Measurements from ENCODE around the gene EMX1. TPM values are rescaled to one million over a fixed set of nuclear protein-coding genes. Genes with fewer than 3 reads are reported as not detected.

EMX1 gene
- total and polyA plus RNA-seq, 2 of the 13 experiments (the other 11 are each of a cell fraction or from before 2014, with no cell fraction given): 0.62 to 4.9 TPM

DNA sequence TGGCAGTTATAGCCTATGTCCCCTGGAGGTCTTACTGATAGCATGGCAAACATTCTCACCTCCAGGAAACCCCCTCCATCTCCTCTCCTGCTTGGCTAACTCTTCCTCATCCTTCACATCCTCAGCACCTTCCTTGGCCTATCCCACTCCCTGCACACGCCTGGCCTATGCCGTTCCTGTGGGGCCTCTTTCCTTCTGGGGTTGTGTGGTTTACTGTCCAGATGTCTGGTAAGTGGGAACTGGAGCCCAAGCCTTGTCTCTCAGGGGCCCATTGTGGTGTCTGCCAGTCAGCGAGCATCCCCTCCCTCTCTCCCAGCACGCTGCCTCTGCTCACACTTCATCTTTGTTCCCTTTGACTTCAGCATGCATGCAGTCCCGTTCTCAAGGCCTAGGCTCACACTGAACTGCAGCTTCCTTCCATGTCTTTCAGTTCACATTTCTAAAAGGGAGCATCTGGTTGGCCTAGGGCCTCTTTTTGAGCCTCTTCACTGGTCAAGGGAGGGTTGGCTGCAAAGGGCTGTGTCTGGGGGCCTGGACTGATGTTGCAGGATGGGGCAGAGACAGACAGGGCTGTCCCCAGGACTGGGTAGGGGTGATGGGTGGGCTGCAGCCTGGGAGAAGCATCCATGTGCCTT lies 17.0 kb upstream of the EMX1 start:
- H3K4me1 ChIP-seq (ENCODE audit: insufficient read depth, low read length): peaks cover 8% of the 10 kb centered on the region
- POLR2A ChIA-PET: no interaction called here
- FAIRE-seq (no peak), DNase-seq (ENCODE audit: low spot score) (no peak), ATAC-seq (no peak)
- no peak overlapping the region for H3K9ac ChIP-seq (ENCODE audit: insufficient read depth, low read depth, low read length)
- H4K20me1 ChIP-seq (ENCODE audit: insufficient read depth, low read length): no peaks in the 10 kb centered on the region
- H3K36me3 ChIP-seq (replicated peaks in 1 of 2; ENCODE audit: control insufficient read depth in 1 of 2, insufficient read depth in 2 of 2, low read length in 2 of 2): no peaks in the 10 kb centered on the region
- no peaks in the 10 kb centered on the region for H3K9me3 ChIP-seq (ENCODE audit: low read length)
- H3K79me2 ChIP-seq (ENCODE audit: insufficient read depth, low read length): no peaks in the 10 kb centered on the region
- no peak overlapping the region for H3K4me2 ChIP-seq (ENCODE audit: low read depth, low read length)
- H2AFZ ChIP-seq (ENCODE audit: low read length): no peak overlapping the region
- H3K27me3 ChIP-seq (ENCODE audit: control insufficient read depth in 1 of 2, insufficient read depth in 2 of 2, low read length in 2 of 2): peaks cover 12 to 69% of the 10 kb centered on the region in 2 experiments
- no TSS peak for BruUV-seq (replicated peaks)
- TF ChIP-seq RFX3 (CRISPR knock-in tag; IDR thresholded peaks at IDR 0.05) (no peak), HDAC2 (CRISPR knock-in tag; IDR thresholded peaks at IDR 0.05) (no peak), KLF12 (CRISPR knock-in tag; IDR thresholded peaks at IDR 0.05; ENCODE audit: borderline replicate concordance) (no peak), ZNF768 (CRISPR knock-in tag; IDR thresholded peaks at IDR 0.05) (no peak), NR2F2 (IDR thresholded peaks at IDR 0.05; ENCODE audit: borderline replicate concordance, low read depth) (no peak), ZNF7 (CRISPR knock-in tag; IDR thresholded peaks at IDR 0.05) (no peak), SALL2 (CRISPR knock-in tag; IDR thresholded peaks at IDR 0.05) (no peak)
- TF ChIP-seq, protein P1, sequence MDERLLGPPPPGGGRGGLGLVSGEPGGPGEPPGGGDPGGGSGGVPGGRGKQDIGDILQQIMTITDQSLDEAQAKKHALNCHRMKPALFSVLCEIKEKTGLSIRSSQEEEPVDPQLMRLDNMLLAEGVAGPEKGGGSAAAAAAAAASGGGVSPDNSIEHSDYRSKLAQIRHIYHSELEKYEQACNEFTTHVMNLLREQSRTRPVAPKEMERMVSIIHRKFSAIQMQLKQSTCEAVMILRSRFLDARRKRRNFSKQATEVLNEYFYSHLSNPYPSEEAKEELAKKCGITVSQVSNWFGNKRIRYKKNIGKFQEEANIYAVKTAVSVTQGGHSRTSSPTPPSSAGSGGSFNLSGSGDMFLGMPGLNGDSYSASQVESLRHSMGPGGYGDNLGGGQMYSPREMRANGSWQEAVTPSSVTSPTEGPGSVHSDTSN (CRISPR knock-in tag; IDR thresholded peaks at IDR 0.05): no peak
- H3K27ac ChIP-seq (ENCODE audit: extremely low read length, insufficient read depth, low read length): no peak overlapping the region
- intact Hi-C loops (cut with micrococcal nuclease; ENCODE audit: unreplicated experiment): no loop called here
- H3K4me3 ChIP-seq (replicated peaks in 1 of 3; ENCODE audit: insufficient read depth in 1 of 3, low read depth in 2 of 3, low read length in 3 of 3): no peak overlapping the region
- in situ Hi-C loops (cut with HindIII; ENCODE audit: extremely low pct_ligation_motif_present, low pct_unique_long_range_greater_than_20kb): no loop called here
- WGBS (ENCODE audit: low lambda C conversion rate): 28% methylated on average over 5 of the region's 5 CpGs
- CTCF ChIA-PET (ENCODE audit: low intra/inter-chr PET ratio, low total read pairs): no interaction called here

DNA sequence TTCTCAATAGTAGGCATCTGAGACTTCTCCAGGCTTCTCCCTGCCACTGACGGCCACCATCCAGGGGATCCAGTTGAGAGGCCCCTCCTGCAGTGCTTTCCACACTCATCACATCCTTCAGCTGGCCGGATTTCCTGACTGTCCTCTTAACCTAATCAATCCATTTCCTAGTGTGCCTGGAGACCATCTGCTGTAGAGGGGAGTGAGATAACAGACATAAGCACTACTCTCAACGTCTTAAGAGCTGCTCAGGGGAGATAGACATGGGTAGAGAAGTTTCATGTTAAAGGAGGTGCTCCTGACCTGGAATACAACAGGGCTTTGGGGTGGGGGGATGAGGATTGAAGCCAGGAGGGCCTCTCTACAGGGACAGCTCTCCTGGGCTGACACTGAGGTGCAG lies 15.9 kb upstream of the EMX1 start:
- H3K27me3 ChIP-seq (ENCODE audit: control insufficient read depth in 1 of 2, insufficient read depth in 2 of 2, low read length in 2 of 2): peaks cover 6 to 60% of the 10 kb centered on the region in 2 experiments; a peak in 4 of 5 replicates
- no peak overlapping the region for H3K9ac ChIP-seq (ENCODE audit: insufficient read depth, low read depth, low read length)
- ChIA-PET POLR2A (no interaction called here), CTCF (ENCODE audit: low intra/inter-chr PET ratio, low total read pairs) (no interaction called here)
- no peak for DNase-seq (ENCODE audit: low spot score)
- FAIRE-seq: no peak
- H3K4me3 ChIP-seq (replicated peaks in 1 of 3; ENCODE audit: insufficient read depth in 1 of 3, low read depth in 2 of 3, low read length in 3 of 3): no peak overlapping the region
- no peak overlapping the region for H3K27ac ChIP-seq (ENCODE audit: extremely low read length, insufficient read depth, low read length)
- no peak overlapping the region for H2AFZ ChIP-seq (ENCODE audit: low read length)
- no peaks in the 10 kb centered on the region for H3K4me1 ChIP-seq (ENCODE audit: insufficient read depth, low read length)
- in situ Hi-C loops (cut with HindIII; ENCODE audit: extremely low pct_ligation_motif_present, low pct_unique_long_range_greater_than_20kb): no loop called here
- no peak for ATAC-seq
- no peaks in the 10 kb centered on the region for H3K79me2 ChIP-seq (ENCODE audit: insufficient read depth, low read length)
- 4% methylated on average over 3 of the region's 3 CpGs for WGBS (ENCODE audit: low lambda C conversion rate)
- intact Hi-C loops (cut with micrococcal nuclease; ENCODE audit: unreplicated experiment): no loop called here
- H3K9me3 ChIP-seq (ENCODE audit: low read length): no peaks in the 10 kb centered on the region
- BruUV-seq (replicated peaks): no TSS peak
- no peak overlapping the region for H3K4me2 ChIP-seq (ENCODE audit: low read depth, low read length)
- H4K20me1 ChIP-seq (ENCODE audit: insufficient read depth, low read length): no peaks in the 10 kb centered on the region
- no peaks in the 10 kb centered on the region for H3K36me3 ChIP-seq (replicated peaks in 1 of 2; ENCODE audit: control insufficient read depth in 1 of 2, insufficient read depth in 2 of 2, low read length in 2 of 2)
- TF ChIP-seq ARNT2 (CRISPR knock-in tag; IDR thresholded peaks at IDR 0.05; ENCODE audit: low read depth): no peak
- TF ChIP-seq CBX2 (IDR thresholded peaks at IDR 0.05; ENCODE audit: low read depth, low read length): no peak
- TF ChIP-seq CBX2 (CRISPR knock-in tag; IDR thresholded peaks at IDR 0.05; ENCODE audit: low read depth): no peak
- TF ChIP-seq NBN (conservative IDR thresholded peaks at IDR 0.05): no peak
- TF ChIP-seq DNMT3B (CRISPR knock-in tag; conservative IDR thresholded peaks at IDR 0.05): no peak
- TF ChIP-seq ZNF329 (CRISPR knock-in tag; IDR thresholded peaks at IDR 0.05; ENCODE audit: low read depth): no peak
- no peak for TF ChIP-seq CENPT (CRISPR knock-in tag; IDR thresholded peaks at IDR 0.05; ENCODE audit: low read depth)
- TF ChIP-seq CAMTA2 (CRISPR knock-in tag; IDR thresholded peaks at IDR 0.05; ENCODE audit: borderline replicate concordance): no peak
- TF ChIP-seq ZNF530 (CRISPR knock-in tag; IDR thresholded peaks at IDR 0.05; ENCODE audit: low read depth): no peak
- TF ChIP-seq ZNF850 (CRISPR knock-in tag; conservative IDR thresholded peaks at IDR 0.05): no peak
- TF ChIP-seq ZNF468 (CRISPR knock-in tag; IDR thresholded peaks at IDR 0.05): no peak

Data from HepG2 (cell line).